ENCODE data around the gene TNS1. TPM values are rescaled to one million over a fixed set of nuclear protein-coding genes. Genes with fewer than 3 reads are reported as not detected.

The TNS1 gene
- total RNA-seq, 1 experiment from 2014 or later, result 3.4 TPM

DNA sequence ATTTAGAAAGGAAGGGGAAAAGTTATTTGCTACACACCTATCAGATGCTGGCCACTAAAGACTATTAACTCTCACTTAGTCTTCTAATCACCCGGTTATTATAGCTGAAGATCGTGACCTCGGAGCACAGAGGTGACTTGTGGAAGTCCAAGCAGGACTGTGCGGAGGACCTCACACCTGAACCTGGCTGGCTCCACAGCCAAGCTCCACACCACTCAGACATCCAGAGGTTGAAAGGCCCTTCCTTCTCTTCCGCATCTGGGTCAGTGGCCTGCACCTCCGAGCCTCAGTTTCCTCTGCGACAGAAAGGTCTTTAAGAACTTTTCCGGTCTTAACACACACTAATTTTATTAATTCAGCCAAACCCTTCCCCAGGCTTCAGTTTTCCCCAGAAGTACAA is 57.9 kb downstream of the TNS1 start:
- no peak overlapping the region for H3K27ac ChIP-seq (ENCODE audit: insufficient read length, low read depth, low read length)
- H4K91ac ChIP-seq (ENCODE audit: insufficient read length, low read depth, low read length), result no peak overlapping the region
- no peaks in the 10 kb centered on the region for H3K79me2 ChIP-seq (ENCODE audit: insufficient read depth, low read length)
- H3K4me1 Mint-ChIP-seq, result peaks cover 28 to 40% of the 10 kb centered on the region in 2 experiments
- no peak overlapping the region for H3K4me2 ChIP-seq (ENCODE audit: insufficient read depth, insufficient read length, low read length)
- H2BK20ac ChIP-seq (ENCODE audit: low read depth, low read length, poor library complexity, severe bottlenecking), result no peak overlapping the region
- no peak overlapping the region for H2BK15ac ChIP-seq (ENCODE audit: low read depth, low read length)
- H2AK5ac ChIP-seq (ENCODE audit: insufficient read length, low read length), result no peak overlapping the region
- H4K5ac ChIP-seq (ENCODE audit: insufficient read length, low read depth, low read length), result no peak overlapping the region
- H3K27ac Mint-ChIP-seq, result no peak overlapping the region; a peak in 1 of 7 replicates
- H3K23me2 ChIP-seq (ENCODE audit: insufficient read length, low read depth, low read length, poor library complexity, severe bottlenecking), result no peaks in the 10 kb centered on the region
- no peak overlapping the region for H4K8ac ChIP-seq (replicated peaks; ENCODE audit: insufficient read length, low read depth, low read length)
- no peaks in the 10 kb centered on the region for H3K27me3 ChIP-seq (ENCODE audit: insufficient read depth, low read length)
- H3K9me3 ChIP-seq (ENCODE audit: control insufficient read depth, low read depth, low read length), result no peaks in the 10 kb centered on the region
- no CpG with 5 or more reads among the region's 8 CpGs for WGBS (ENCODE audit: extremely low coverage, insufficient read length, low lambda C conversion rate)
- no peak overlapping the region for H3K23ac ChIP-seq (ENCODE audit: insufficient read length, low read depth, low read length)
- H2BK5ac ChIP-seq (ENCODE audit: insufficient read length, low read length), result no peak overlapping the region
- no peak overlapping the region for H2AFZ ChIP-seq (ENCODE audit: low read length)
- no peaks in the 10 kb centered on the region for H4K20me1 ChIP-seq (ENCODE audit: control insufficient read depth, insufficient read depth, insufficient read length)
- H3T11ph ChIP-seq (ENCODE audit: low read length), result no peak overlapping the region
- no peak for DNase-seq
- no peak for TF ChIP-seq CTCF (conservative IDR thresholded peaks at IDR 0.05)
- no peak overlapping the region for H3K14ac ChIP-seq (ENCODE audit: insufficient read depth, low read length)
- no peaks in the 10 kb centered on the region for H3K9me3 Mint-ChIP-seq
- H3K4ac ChIP-seq (ENCODE audit: low read depth, low read length), result no peak overlapping the region
- no peak overlapping the region for H2BK120ac ChIP-seq (ENCODE audit: low read depth, low read length, poor library complexity, severe bottlenecking)
- H3K4me3 Mint-ChIP-seq, result no peak overlapping the region; a peak in 1 of 5 replicates
- H3K36me3 Mint-ChIP-seq (ENCODE audit: insufficient read depth in 1 of 3, low read depth in 3 of 3), result no peaks in the 10 kb centered on the region
- H3K79me1 ChIP-seq (ENCODE audit: insufficient read depth, low read depth, low read length, poor library complexity, severe bottlenecking), result no peaks in the 10 kb centered on the region
- H3K9ac ChIP-seq (ENCODE audit: extremely low read depth, insufficient read length, low read length), result no peak overlapping the region
- no peak overlapping the region for H3K56ac ChIP-seq (ENCODE audit: insufficient read length, low read depth, low read length)
- no peak overlapping the region for H2BK12ac ChIP-seq (ENCODE audit: insufficient read length, low read depth, low read length)
- peaks cover 4% of the 10 kb centered on the region; the same call in 1 of the 2 replicates for H3K4me1 ChIP-seq (ENCODE audit: insufficient read depth, low read length)
- peaks cover 16% of the 10 kb centered on the region for H3K27me3 Mint-ChIP-seq (ENCODE audit: low read depth)
- H3K18ac ChIP-seq (ENCODE audit: insufficient read length, low read depth, low read length), result no peak overlapping the region
